Measurements from ENCODE around the gene HSP90AB1.

HSP90AB1 gene

DNA sequence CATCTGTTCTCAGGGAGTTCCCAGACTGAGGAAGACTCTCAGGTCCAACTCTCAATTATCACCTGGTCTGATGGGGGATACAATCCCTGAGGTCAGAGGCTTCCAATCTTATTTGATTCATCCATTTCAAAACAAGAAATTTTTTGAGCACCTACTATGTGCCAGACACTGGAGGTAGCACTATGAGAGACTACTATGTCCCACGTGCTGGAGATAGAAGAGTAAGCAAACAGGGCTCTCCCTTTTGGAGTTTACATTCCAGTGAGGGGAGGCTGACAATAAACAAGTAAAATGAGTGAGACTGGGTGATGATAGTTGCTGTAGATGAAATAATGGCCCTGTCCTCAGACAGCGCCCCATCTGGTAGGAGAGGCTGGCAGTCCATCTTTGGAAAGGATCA lies 39.8 kb downstream of the HSP90AB1 start:
- Histone ChIP-seq H3K4me1 (ENCODE audit: control insufficient read depth in 1 of 2, insufficient read depth in 2 of 2, low read length in 2 of 2) (no peaks in the 10 kb centered on the region), H3K27me3 (ENCODE audit: control insufficient read depth in 1 of 2, insufficient read depth in 2 of 2, low read length in 2 of 2) (peaks cover 25 to 40% of the 10 kb centered on the region in 2 donors), H3K36me3 (ENCODE audit: control insufficient read depth in 1 of 2, insufficient read depth in 2 of 2, low read length in 2 of 2) (no peaks in the 10 kb centered on the region), H3K4me3 (ENCODE audit: low read depth in 1 of 2, low read length in 2 of 2) (no peak overlapping the region), H3K9me3 (ENCODE audit: control insufficient read depth in 1 of 2, low read length in 2 of 2) (no peaks in the 10 kb centered on the region), H3K9ac (ENCODE audit: low read depth in 1 of 2, low read length in 2 of 2) (no peak overlapping the region), H3K27ac (ENCODE audit: low read depth, low read length) (no peak overlapping the region)

DNA sequence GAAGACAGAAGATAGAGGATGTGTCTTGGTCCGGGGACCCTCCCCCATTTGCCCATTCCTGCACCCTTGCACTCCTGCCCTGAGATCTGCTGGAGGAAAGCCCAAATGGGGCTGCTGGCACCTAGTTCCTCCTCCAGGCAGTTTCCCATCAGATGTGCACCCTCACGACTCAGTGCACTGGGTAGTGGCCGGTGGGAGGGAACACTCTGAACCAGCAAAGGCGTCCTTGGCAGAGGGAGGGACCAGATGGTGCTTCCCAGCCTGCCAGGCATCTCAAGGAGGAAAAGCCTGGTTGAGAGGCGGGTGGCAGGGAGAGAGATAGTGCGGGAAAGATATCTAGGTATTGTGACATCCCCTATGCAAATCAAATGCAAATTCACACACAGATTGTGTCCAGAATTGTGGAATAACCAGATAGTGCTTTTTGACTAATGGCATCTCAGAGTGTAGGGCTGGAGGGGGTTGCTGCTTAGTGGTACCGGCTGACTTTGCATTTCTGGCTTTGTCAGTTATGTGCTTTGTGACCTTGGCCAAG lies 42.9 kb downstream of the HSP90AB1 start:
- Histone ChIP-seq H3K36me3 (ENCODE audit: control insufficient read depth in 1 of 2, insufficient read depth in 2 of 2, low read length in 2 of 2) (no peaks in the 10 kb centered on the region), H3K4me1 (ENCODE audit: control insufficient read depth in 1 of 2, insufficient read depth in 2 of 2, low read length in 2 of 2) (no peaks in the 10 kb centered on the region), H3K4me3 (ENCODE audit: low read depth in 1 of 2, low read length in 2 of 2) (no peak overlapping the region), H3K27me3 (ENCODE audit: control insufficient read depth in 1 of 2, insufficient read depth in 2 of 2, low read length in 2 of 2) (peaks cover 27 to 47% of the 10 kb centered on the region in 2 donors), H3K27ac (ENCODE audit: low read depth, low read length) (no peak overlapping the region), H3K9me3 (ENCODE audit: control insufficient read depth in 1 of 2, low read length in 2 of 2) (no peaks in the 10 kb centered on the region), H3K9ac (ENCODE audit: low read depth in 1 of 2, low read length in 2 of 2) (no peak overlapping the region)

DNA sequence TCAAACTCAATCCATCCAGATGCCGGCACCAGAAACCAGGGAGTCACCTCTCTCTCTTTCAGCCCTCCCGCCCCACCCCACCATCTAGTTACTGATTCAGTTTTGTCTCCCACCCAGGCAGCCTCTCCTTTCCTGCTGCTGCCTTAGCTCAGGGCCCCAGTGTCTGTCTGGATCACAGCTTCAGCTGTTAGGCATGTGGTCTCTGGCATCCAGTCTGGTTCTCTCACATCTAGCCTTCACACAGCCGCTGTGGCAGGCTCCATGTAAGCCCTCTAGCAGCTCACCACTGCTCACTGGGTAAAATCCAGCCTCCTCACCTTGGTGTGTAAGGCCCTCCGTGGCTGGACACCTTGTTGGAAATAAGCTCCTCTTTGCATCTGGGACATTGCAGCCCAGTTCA lies 44.9 kb downstream of the HSP90AB1 start:
- no peaks in the 10 kb centered on the region for H3K9me3 ChIP-seq (ENCODE audit: control insufficient read depth in 1 of 2, low read length in 2 of 2)
- H3K27ac ChIP-seq (ENCODE audit: low read depth, low read length): no peak overlapping the region
- H3K9ac ChIP-seq (ENCODE audit: low read depth in 1 of 2, low read length in 2 of 2): no peak overlapping the region
- no peak overlapping the region for H3K4me3 ChIP-seq (ENCODE audit: low read depth in 1 of 2, low read length in 2 of 2)
- H3K36me3 ChIP-seq (ENCODE audit: control insufficient read depth in 1 of 2, insufficient read depth in 2 of 2, low read length in 2 of 2): no peaks in the 10 kb centered on the region
- peaks cover under 1 to 2% of the 10 kb centered on the region in 2 donors for H3K4me1 ChIP-seq (ENCODE audit: control insufficient read depth in 1 of 2, insufficient read depth in 2 of 2, low read length in 2 of 2)
- peaks cover 47 to 61% of the 10 kb centered on the region in 2 donors for H3K27me3 ChIP-seq (ENCODE audit: control insufficient read depth in 1 of 2, insufficient read depth in 2 of 2, low read length in 2 of 2)

GRCh38 chr6:44292661-44293365 lies 45.9 kb downstream of the HSP90AB1 start:
- H3K4me1 ChIP-seq (ENCODE audit: control insufficient read depth in 1 of 2, insufficient read depth in 2 of 2, low read length in 2 of 2): peaks cover 4 to 10% of the 10 kb centered on the region in 2 donors
- no peaks in the 10 kb centered on the region for H3K9me3 ChIP-seq (ENCODE audit: control insufficient read depth in 1 of 2, low read length in 2 of 2)
- peaks cover 47 to 59% of the 10 kb centered on the region in 2 donors for H3K27me3 ChIP-seq (ENCODE audit: control insufficient read depth in 1 of 2, insufficient read depth in 2 of 2, low read length in 2 of 2)
- H3K36me3 ChIP-seq (ENCODE audit: control insufficient read depth in 1 of 2, insufficient read depth in 2 of 2, low read length in 2 of 2): no peaks in the 10 kb centered on the region
- H3K4me3 ChIP-seq (ENCODE audit: low read depth in 1 of 2, low read length in 2 of 2): no peak overlapping the region
- H3K9ac ChIP-seq (ENCODE audit: low read depth in 1 of 2, low read length in 2 of 2): no peak overlapping the region
- H3K27ac ChIP-seq (ENCODE audit: low read depth, low read length): no peak overlapping the region

- Histone ChIP-seq H3K36me3 (ENCODE audit: control insufficient read depth in 1 of 2, insufficient read depth in 2 of 2, low read length in 2 of 2) (peaks cover 0 to under 1% of the 10 kb centered on the region in 2 donors), H3K27ac (ENCODE audit: low read depth, low read length) (no peak overlapping the region), H3K9me3 (ENCODE audit: control insufficient read depth in 1 of 2, low read length in 2 of 2) (no peaks in the 10 kb centered on the region), H3K27me3 (ENCODE audit: control insufficient read depth in 1 of 2, insufficient read depth in 2 of 2, low read length in 2 of 2) (peaks cover 33 to 45% of the 10 kb centered on the region in 2 donors), H3K4me3 (ENCODE audit: low read depth in 1 of 2, low read length in 2 of 2) (no peak overlapping the region), H3K9ac (ENCODE audit: low read depth in 1 of 2, low read length in 2 of 2) (no peak overlapping the region), H3K4me1 (ENCODE audit: control insufficient read depth in 1 of 2, insufficient read depth in 2 of 2, low read length in 2 of 2) (peaks cover 4 to 16% of the 10 kb centered on the region in 2 donors)
These were observed 48.2 kb downstream of the HSP90AB1 start for GRCh38 chr6:44294832-44295791.

DNA sequence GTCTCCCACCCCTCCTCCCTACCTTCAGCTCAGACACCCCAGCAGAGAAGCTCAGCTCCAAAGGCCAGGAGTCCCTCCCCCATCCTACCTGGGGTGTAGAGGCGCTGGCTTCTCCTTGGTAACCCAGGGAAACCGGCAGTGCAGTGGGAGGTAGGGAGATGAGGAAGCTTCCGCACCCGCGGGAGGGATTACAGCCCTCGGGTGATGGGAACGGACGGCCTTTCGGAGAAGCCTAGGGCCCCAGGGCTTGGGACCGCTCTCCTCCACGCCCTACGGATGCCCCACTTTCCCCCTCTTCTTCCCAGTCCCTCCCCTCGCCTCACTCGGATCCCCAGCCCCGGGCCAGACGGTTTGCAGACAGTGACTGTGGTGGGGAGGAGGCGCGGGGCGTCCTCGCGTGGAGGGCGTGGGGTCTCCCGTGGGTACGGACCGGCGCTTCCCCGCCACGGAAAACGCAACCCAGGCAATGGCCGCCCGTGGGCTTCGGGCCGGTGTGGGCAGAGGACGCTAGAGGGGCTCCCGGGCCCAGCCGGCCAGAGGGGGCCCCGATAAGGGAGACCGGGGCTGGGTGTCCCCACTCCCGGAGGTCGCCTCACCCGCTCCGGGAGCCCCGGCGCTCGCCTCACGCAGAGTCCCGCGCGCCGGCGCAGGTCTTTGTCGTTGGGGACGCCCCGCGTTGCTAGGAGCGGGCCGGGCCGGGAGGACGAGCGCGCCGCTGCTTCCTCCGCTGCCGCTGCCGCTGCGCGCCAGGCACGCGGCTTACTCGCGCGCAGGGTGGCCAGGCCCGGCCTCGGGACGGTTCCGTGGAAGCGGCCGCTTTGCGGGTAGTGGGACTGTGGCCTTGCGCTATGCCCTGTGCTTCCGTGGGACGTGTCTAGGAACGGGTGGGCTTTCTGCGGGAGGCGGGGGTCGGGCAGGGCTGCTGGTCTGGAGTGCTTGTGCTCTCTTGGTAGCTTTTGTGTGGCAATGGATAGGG lies 50.5 kb downstream of the HSP90AB1 start:
- Histone ChIP-seq H3K9ac (ENCODE audit: low read depth in 1 of 2, low read length in 2 of 2) (peak overlapping the region in 1 of 2 donors; percentile 12), H3K27me3 (ENCODE audit: control insufficient read depth in 1 of 2, insufficient read depth in 2 of 2, low read length in 2 of 2) (peaks cover 28 to 29% of the 10 kb centered on the region in 2 donors), H3K4me1 (ENCODE audit: control insufficient read depth in 1 of 2, insufficient read depth in 2 of 2, low read length in 2 of 2) (peaks cover 4 to 16% of the 10 kb centered on the region in 2 donors), H3K36me3 (ENCODE audit: control insufficient read depth in 1 of 2, insufficient read depth in 2 of 2, low read length in 2 of 2) (peaks cover 14 to 23% of the 10 kb centered on the region in 2 donors), H3K9me3 (ENCODE audit: control insufficient read depth in 1 of 2, low read length in 2 of 2) (no peaks in the 10 kb centered on the region), H3K4me3 (ENCODE audit: low read depth in 1 of 2, low read length in 2 of 2) (peak overlapping the region; percentile 47 to 51), H3K27ac (ENCODE audit: low read depth, low read length) (no peak overlapping the region)

DNA sequence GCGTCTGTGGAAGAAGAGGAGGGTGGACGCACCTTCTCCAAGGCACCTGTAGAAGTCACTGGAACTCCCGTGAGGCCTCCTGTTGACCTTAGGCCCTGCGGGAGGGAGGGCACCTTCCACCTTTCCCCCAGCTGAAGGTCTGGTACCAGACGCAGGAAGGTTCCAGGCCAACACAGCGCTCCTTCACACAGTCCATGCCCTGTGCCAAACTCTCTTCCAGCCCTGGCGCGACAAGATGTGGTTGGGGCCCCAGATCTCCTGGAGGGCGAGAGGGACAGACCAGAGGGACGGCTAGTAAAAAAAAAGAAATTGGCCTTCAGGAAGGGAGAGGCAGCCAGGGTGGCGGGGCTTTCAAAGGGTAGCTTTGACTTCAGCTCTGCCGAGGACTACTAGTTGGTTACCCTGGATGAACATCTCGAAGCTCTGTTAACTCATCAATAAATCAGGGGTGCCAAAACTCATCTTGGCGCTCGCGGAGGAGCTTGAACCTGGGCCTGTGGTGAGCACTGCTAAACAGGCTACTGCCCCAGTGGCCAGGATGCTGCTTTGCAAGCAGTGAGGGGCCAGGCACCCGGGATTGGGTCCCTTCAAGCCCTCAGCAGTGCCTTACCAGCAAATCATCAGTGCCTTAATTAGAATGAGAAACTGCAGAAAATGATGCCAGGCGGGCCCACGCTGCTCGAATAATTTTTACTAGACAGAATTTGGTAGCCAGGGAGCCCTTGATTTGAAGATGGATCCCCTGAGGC lies 51.3 kb downstream of the HSP90AB1 start:
- H3K27me3 ChIP-seq (ENCODE audit: control insufficient read depth in 1 of 2, insufficient read depth in 2 of 2, low read length in 2 of 2): peaks cover 25 to 29% of the 10 kb centered on the region in 2 donors
- no peaks in the 10 kb centered on the region for H3K9me3 ChIP-seq (ENCODE audit: control insufficient read depth in 1 of 2, low read length in 2 of 2)
- peak overlapping the region in 1 of 2 donors; percentile 51 for H3K4me3 ChIP-seq (ENCODE audit: low read depth in 1 of 2, low read length in 2 of 2)
- H3K27ac ChIP-seq (ENCODE audit: low read depth, low read length): no peak overlapping the region
- H3K9ac ChIP-seq (ENCODE audit: low read depth in 1 of 2, low read length in 2 of 2): peak overlapping the region in 1 of 2 donors; percentile 12
- peaks cover 4 to 16% of the 10 kb centered on the region in 2 donors for H3K4me1 ChIP-seq (ENCODE audit: control insufficient read depth in 1 of 2, insufficient read depth in 2 of 2, low read length in 2 of 2)
- peaks cover 22 to 32% of the 10 kb centered on the region in 2 donors for H3K36me3 ChIP-seq (ENCODE audit: control insufficient read depth in 1 of 2, insufficient read depth in 2 of 2, low read length in 2 of 2)

- H3K27ac ChIP-seq (ENCODE audit: low read depth, low read length): no peak overlapping the region
- no peaks in the 10 kb centered on the region for H3K9me3 ChIP-seq (ENCODE audit: control insufficient read depth in 1 of 2, low read length in 2 of 2)
- peaks cover 24 to 25% of the 10 kb centered on the region in 2 donors for H3K27me3 ChIP-seq (ENCODE audit: control insufficient read depth in 1 of 2, insufficient read depth in 2 of 2, low read length in 2 of 2)
- no peak overlapping the region for H3K9ac ChIP-seq (ENCODE audit: low read depth in 1 of 2, low read length in 2 of 2)
- H3K4me3 ChIP-seq (ENCODE audit: low read depth in 1 of 2, low read length in 2 of 2): no peak overlapping the region
- peaks cover 4 to 16% of the 10 kb centered on the region in 2 donors for H3K4me1 ChIP-seq (ENCODE audit: control insufficient read depth in 1 of 2, insufficient read depth in 2 of 2, low read length in 2 of 2)
- H3K36me3 ChIP-seq (ENCODE audit: control insufficient read depth in 1 of 2, insufficient read depth in 2 of 2, low read length in 2 of 2): peaks cover 24 to 38% of the 10 kb centered on the region in 2 donors
These were observed 52.0 kb downstream of the HSP90AB1 start for GRCh38 chr6:44298864-44299263.
